Measurements from ENCODE around the gene PIK3CG. TPM values are rescaled to one million over a fixed set of nuclear protein-coding genes. Genes with fewer than 3 reads are reported as not detected.
"Not testable (repeated sequence)": the region's sequence is repeated elsewhere in the genome, so short reads cannot be mapped to it uniquely, and the experiment has no call there.

Gene PIK3CG
- total RNA-seq, 2 donors from 2014 or later, result 24.8 to 25.7 TPM

DNA sequence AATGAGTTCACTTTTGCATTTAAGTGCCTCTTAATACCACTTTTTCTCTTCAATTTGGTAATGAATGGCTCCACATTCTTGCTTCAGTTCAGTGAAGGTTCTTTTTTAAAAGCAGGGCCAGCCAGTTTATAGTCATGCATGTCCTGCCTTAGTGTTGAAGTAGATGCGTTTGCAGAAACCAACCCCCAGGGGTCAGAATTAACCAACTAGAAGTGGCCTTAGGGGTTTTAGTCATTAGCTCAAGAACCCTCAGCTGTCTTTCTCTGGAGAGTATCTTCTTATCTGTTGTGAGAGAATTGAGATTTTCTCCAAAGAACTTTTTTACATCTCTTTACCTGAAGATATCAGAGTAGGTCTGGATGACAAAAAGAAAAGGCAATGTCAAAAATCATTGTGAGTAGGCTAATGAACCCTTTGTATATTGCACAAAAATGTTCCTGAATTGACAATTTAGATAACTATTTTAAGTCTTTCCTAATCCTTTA is 82.2 kb downstream of the PIK3CG start:
- peaks cover 42% of the 10 kb centered on the region for H3K27me3 Mint-ChIP-seq
- peaks cover 11% of the 10 kb centered on the region for H3K36me3 Mint-ChIP-seq (ENCODE audit: low read depth)
- H3K4me3 Mint-ChIP-seq, result no peak overlapping the region
- H3K27ac Mint-ChIP-seq, result no peak overlapping the region
- H3K9me3 ChIP-seq (ENCODE audit: control insufficient read depth, low read length, poor library complexity, severe bottlenecking), result no peaks in the 10 kb centered on the region
- no peak for DNase-seq
- ATAC-seq, result peak; percentile 51
- peaks cover 3% of the 10 kb centered on the region for H3K4me1 Mint-ChIP-seq

GRCh38 chr7:106952001-106952657 is 87.0 kb downstream of the PIK3CG start:
- Mint-ChIP-seq H3K36me3 (ENCODE audit: low read depth) (peaks cover 8% of the 10 kb centered on the region), H3K4me3 (no peak overlapping the region), H3K27ac (no peak overlapping the region), H3K4me1 (peaks cover 3% of the 10 kb centered on the region), H3K27me3 (peaks cover 36% of the 10 kb centered on the region)
- DNase-seq (no peak), ATAC-seq (no peak)
- no peaks in the 10 kb centered on the region for H3K9me3 ChIP-seq (ENCODE audit: control insufficient read depth, low read length, poor library complexity, severe bottlenecking)

- no peak overlapping the region for H3K27ac Mint-ChIP-seq
- H3K27me3 Mint-ChIP-seq, result peaks cover 36% of the 10 kb centered on the region
- H3K4me1 Mint-ChIP-seq, result peaks cover 3% of the 10 kb centered on the region
- DNase-seq (no peak), ATAC-seq (no peak)
- H3K4me3 Mint-ChIP-seq, result no peak overlapping the region
- no peaks in the 10 kb centered on the region for H3K9me3 ChIP-seq (ENCODE audit: control insufficient read depth, low read length, poor library complexity, severe bottlenecking)
- peaks cover 8% of the 10 kb centered on the region for H3K36me3 Mint-ChIP-seq (ENCODE audit: low read depth)
Observed at GRCh38 chr7:106952658-106953231, 87.7 kb downstream of the PIK3CG start.

DNA sequence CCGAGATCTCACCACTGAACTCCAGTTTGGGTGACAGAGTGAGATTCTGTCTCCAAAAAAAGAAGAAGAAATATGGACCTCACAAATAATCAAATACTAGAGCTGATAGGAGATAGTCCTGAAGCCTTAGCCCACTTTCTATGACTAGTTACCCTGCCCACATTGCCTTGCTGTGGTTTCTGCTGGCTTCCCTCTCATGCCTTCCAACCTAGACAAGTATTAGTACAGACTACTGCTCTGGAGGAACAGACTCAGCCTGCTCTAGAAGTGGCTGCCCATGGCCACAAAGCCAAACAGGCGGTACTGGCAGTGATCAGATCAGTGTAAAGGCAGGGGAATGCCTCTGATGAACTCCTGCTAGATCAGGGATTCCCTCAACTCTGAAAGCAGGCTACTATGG is 89.8 kb downstream of the PIK3CG start:
- Mint-ChIP-seq H3K27me3 (peaks cover 20% of the 10 kb centered on the region), H3K27ac (no peak overlapping the region), H3K4me1 (no peaks in the 10 kb centered on the region), H3K4me3 (no peak overlapping the region), H3K36me3 (ENCODE audit: low read depth) (no peaks in the 10 kb centered on the region)
- no peaks in the 10 kb centered on the region for H3K9me3 ChIP-seq (ENCODE audit: control insufficient read depth, low read length, poor library complexity, severe bottlenecking)
- ATAC-seq (no peak), DNase-seq (no peak)

GRCh38 chr7:106955857-106956256 is 90.8 kb downstream of the PIK3CG start:
- H3K27ac Mint-ChIP-seq, H3K4me1 Mint-ChIP-seq: not testable (repeated sequence)
- H3K27me3 Mint-ChIP-seq, result peaks cover 12% of the 10 kb centered on the region

More at GRCh38 chr7:106955857-106956256, 90.8 kb downstream of the PIK3CG start:
- DNase-seq; H3K36me3 Mint-ChIP-seq (ENCODE audit: low read depth); H3K4me3 Mint-ChIP-seq; H3K9me3 ChIP-seq (ENCODE audit: control insufficient read depth, low read length, poor library complexity, severe bottlenecking); ATAC-seq: not testable (repeated sequence)

Other genes starting within 250 kb of the PIK3CG start
- gene CCDC71L, start 204.1 kb upstream of the PIK3CG start, total RNA-seq, result 10 to 100 TPM; 14.9 to 20.7 TPM
- 10 to 100 TPM in 1 of 2 donors, 1 to 10 TPM in 1; 3.5 to 81.0 TPM for gene PRKAR2B, start 179.4 kb downstream of the PIK3CG start, total RNA-seq

Data from T-helper 17 cell (primary cell).